Left kidney (tissue), 2 donors: ENCODE data around the gene CASZ1. TPM values are rescaled to one million over a fixed set of nuclear protein-coding genes. Genes with fewer than 3 reads are reported as not detected.

Experiments
- DNase-seq: peaks from one replicate; pipeline ENCODE4 v3.0.0-alpha.2; 2013
- polyA plus RNA-seq: library from polyadenylated mRNA; unstranded; fragments of 120-200 nt; gene quantifications from one replicate; pipeline ENCODE4 v1.2.1, GENCODE V29; 2013; ENCODE audit not compliant: insufficient read length

Gene CASZ1
- polyA plus RNA-seq, 1 donor: 18.0 TPM

- no peak for DNase-seq
These were observed 997 bp downstream of the CASZ1 start for GRCh38 chr1:10795276-10796021.

- no peak for DNase-seq
These were observed 1.6 kb downstream of the CASZ1 start for GRCh38 chr1:10794724-10795275.

GRCh38 chr1:10793129-10793651 is 3.3 kb downstream of the CASZ1 start:
- DNase-seq: no peak

- no peak for DNase-seq
These were observed 5.1 kb downstream of the CASZ1 start for GRCh38 chr1:10791105-10791951.

GRCh38 chr1:10789803-10790702 is 6.4 kb downstream of the CASZ1 start:
- DNase-seq: no peak

- no peak for DNase-seq
These were observed 7.2 kb downstream of the CASZ1 start for GRCh38 chr1:10789047-10789791.

- no peak for DNase-seq
These were observed 7.8 kb downstream of the CASZ1 start for GRCh38 chr1:10788592-10789006.

- no peak for DNase-seq
These were observed 9.2 kb downstream of the CASZ1 start for GRCh38 chr1:10787286-10787685.

- DNase-seq: no peak
These were observed 10.5 kb downstream of the CASZ1 start for GRCh38 chr1:10785728-10786638.

- no peak for DNase-seq
These were observed 11.3 kb downstream of the CASZ1 start for GRCh38 chr1:10784998-10785727.

- DNase-seq: no peak
These were observed 13.8 kb downstream of the CASZ1 start for GRCh38 chr1:10782491-10783244.

GRCh38 chr1:10781137-10781536 is 15.3 kb downstream of the CASZ1 start:
- DNase-seq: no peak

GRCh38 chr1:10779841-10780240 is 16.6 kb downstream of the CASZ1 start:
- DNase-seq: no peak

- no peak for DNase-seq
These were observed 17.2 kb downstream of the CASZ1 start for GRCh38 chr1:10779201-10779600.

- DNase-seq: no peak
These were observed 17.8 kb downstream of the CASZ1 start for GRCh38 chr1:10778640-10779039.

- no peak for DNase-seq
These were observed 18.5 kb downstream of the CASZ1 start for GRCh38 chr1:10777749-10778574.

GRCh38 chr1:10776190-10776905 is 20.1 kb downstream of the CASZ1 start:
- DNase-seq: no peak
